Right atrium auricular region (tissue), 2 donors: ENCODE measurements around the gene MIOS. TPM values are rescaled to one million over a fixed set of nuclear protein-coding genes. Genes with fewer than 3 reads are reported as not detected.

Experiments
- DNase-seq: peaks from one replicate; pipeline ENCODE4 v3.0.0-alpha.2; 2019; ENCODE audit warnings: low spot score
- H3K27ac ChIP-seq, 2 donors: fragments of 200-600 bp; sonication (generic); 1 replicate in 1 of 2; 2 replicates in 1 of 2; pipeline ENCODE4 v1.5.1; 2016 to 2019
- H3K27me3 ChIP-seq, 2 donors: fragments of 200-600 bp; sonication (generic); one replicate each; pipeline versions ENCODE4 v1.5.1 to v1.6.0; 2017 to 2019
- H3K36me3 ChIP-seq: fragments of 200-600 bp; sonication (generic); one replicate; pipeline ENCODE4 v1.5.1; 2016
- H3K4me1 ChIP-seq, 2 donors: fragments of 200-600 bp; sonication (generic); one replicate each; pipeline versions ENCODE4 v1.5.1 to v1.6.0; 2017 to 2019
- H3K4me3 ChIP-seq, 2 donors: fragments of 200-600 bp; sonication (generic); 1 replicate in 1 of 2; 2 replicates in 1 of 2; pipeline ENCODE4 v1.5.1; 2017 to 2019; ENCODE audit warnings: mild to moderate bottlenecking in 1 of 2, moderate library complexity in 1 of 2
- H3K9me3 ChIP-seq, 2 donors: fragments of 200-600 bp; sonication (generic); one replicate each; pipeline ENCODE4 v1.5.1; 2019
- total RNA-seq, 2 donors: library from RNA; depleted of rRNA; stranded (reverse); fragments of >200 nt; gene quantifications; one replicate each; pipeline ENCODE4 v1.1.0, GENCODE V29; 2016
- TF ChIP-seq, protein P1 (sequence below), 2 donors: fragments of 200-600 bp; sonication (generic); IDR thresholded peaks; one replicate each; pipeline ENCODE4 v1.5.1; 2019; ENCODE audit warnings: antibody characterized with exemption in 2 of 2

The MIOS gene
- total RNA-seq, 2 donors from 2014 or later: 19.7 to 21.8 TPM

DNA sequence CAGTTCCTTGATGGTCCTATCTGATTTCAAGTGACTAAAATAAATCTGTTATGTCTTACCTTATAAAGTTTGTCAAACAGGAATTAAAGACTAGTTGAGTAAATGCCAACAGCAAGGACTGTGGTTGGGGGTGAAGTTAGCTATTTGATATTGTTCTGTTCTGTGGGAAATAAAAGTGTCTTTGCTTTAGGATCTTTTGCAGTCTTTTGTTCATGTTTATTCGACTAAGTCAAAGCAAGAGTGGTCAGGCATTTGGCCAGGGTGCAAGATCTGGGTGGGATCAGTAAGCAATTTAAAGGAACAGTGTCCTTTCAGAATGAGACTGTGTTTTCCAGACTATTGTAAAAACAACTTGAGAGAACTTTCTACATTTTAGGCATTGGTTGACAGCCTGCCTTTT lies 31.0 kb upstream of the MIOS start, which contains the start of gene COL28A1:
COL28A1 (minus strand) TSS at position 183 of the 400 bp plus-strand sequence. CDS start 2,998 bp downstream, outside the sequence.
- no peaks in the 10 kb centered on the region for H3K36me3 ChIP-seq
- H3K27me3 ChIP-seq: no peaks in the 10 kb centered on the region
- TF ChIP-seq, protein P1, sequence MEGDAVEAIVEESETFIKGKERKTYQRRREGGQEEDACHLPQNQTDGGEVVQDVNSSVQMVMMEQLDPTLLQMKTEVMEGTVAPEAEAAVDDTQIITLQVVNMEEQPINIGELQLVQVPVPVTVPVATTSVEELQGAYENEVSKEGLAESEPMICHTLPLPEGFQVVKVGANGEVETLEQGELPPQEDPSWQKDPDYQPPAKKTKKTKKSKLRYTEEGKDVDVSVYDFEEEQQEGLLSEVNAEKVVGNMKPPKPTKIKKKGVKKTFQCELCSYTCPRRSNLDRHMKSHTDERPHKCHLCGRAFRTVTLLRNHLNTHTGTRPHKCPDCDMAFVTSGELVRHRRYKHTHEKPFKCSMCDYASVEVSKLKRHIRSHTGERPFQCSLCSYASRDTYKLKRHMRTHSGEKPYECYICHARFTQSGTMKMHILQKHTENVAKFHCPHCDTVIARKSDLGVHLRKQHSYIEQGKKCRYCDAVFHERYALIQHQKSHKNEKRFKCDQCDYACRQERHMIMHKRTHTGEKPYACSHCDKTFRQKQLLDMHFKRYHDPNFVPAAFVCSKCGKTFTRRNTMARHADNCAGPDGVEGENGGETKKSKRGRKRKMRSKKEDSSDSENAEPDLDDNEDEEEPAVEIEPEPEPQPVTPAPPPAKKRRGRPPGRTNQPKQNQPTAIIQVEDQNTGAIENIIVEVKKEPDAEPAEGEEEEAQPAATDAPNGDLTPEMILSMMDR (IDR thresholded peaks at IDR 0.05): no peak
- H3K9me3 ChIP-seq: no peaks in the 10 kb centered on the region
- no peak within 1 kb of the TSS for H3K4me3 ChIP-seq
- no peaks in the 10 kb centered on the region for H3K4me1 ChIP-seq
- DNase-seq: no peak
- no peak within 1 kb of the TSS for H3K27ac ChIP-seq

DNA sequence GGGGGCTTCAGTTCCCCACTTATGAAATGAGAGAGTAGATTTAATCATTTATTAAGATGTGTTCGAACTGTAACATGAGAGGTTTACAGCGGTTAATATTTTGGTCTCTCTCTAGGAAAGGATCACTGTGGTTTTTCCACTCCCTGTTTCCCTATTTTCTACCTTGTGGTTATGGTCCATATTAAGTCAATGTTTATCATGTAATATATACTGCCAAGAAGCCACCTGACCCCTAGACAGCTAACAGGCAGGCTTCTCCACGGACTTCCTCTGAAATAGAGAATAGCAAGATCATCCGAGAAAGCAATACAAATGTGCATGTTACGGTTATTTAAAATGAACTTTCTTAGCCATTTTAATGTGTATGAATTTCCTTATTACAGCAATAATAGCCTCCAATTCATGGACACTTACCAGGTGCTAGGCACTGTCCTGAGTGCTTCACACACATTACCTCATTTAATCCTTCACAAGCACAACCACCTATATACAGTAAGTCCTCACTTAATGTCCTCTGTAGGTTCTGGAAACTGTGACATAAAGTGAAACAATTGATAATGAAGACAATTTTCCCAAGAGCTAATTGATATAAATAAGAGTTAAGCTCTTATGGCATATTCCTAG lies 30.2 kb upstream of the MIOS start:
- no peaks in the 10 kb centered on the region for H3K27me3 ChIP-seq
- H3K27ac ChIP-seq: no peak overlapping the region
- no peaks in the 10 kb centered on the region for H3K36me3 ChIP-seq
- no peak overlapping the region for H3K4me3 ChIP-seq
- no peaks in the 10 kb centered on the region for H3K4me1 ChIP-seq
- no peaks in the 10 kb centered on the region for H3K9me3 ChIP-seq
- TF ChIP-seq, protein P1 (IDR thresholded peaks at IDR 0.05): no peak
- DNase-seq: no peak

DNA sequence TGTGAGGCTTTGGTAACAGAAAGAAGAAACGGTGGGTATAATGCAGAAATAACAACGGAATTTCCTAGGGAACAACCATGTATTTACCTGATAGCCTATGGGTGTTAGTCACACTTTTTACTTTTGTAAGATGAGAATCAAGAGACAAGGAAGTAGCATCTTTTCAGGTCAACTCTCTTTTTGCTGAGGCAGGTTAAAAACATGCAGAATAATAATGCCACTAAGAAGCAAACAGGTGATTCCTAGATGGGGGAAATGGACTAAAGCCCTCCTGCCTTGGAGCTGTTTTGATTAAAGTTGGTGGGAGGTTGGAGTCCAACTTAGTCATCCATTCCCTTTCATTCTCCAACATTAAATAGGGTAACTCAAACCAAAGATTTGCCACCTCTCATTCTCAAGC lies 29.0 kb upstream of the MIOS start:
- no peak overlapping the region for H3K27ac ChIP-seq
- H3K4me3 ChIP-seq: no peak overlapping the region
- no peaks in the 10 kb centered on the region for H3K27me3 ChIP-seq
- H3K9me3 ChIP-seq: no peaks in the 10 kb centered on the region
- H3K36me3 ChIP-seq: no peaks in the 10 kb centered on the region
- DNase-seq: no peak
- TF ChIP-seq, protein P1 (IDR thresholded peaks at IDR 0.05): no peak
- H3K4me1 ChIP-seq: no peaks in the 10 kb centered on the region

DNA sequence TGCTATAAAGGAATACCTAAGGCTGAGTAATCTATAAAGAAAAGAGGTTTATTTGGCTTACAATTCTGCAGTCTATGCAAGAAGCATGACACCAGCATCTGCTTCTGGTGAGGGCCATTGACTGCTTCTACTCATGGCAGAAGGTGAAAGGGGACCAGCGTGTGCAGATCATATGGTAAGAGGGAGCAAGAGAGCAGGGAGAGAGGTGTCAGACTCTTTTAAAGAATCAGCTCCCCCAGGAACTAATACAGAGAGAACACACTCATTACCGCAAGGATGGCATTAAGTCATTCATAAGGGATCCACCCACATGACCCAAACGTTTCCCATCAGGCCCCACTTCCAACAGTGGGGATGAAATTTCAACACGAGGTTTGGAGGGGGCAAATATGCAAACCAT lies 27.5 kb upstream of the MIOS start:
- Histone ChIP-seq H3K36me3 (no peaks in the 10 kb centered on the region), H3K27me3 (no peaks in the 10 kb centered on the region), H3K4me3 (no peak overlapping the region), H3K9me3 (no peaks in the 10 kb centered on the region), H3K4me1 (no peaks in the 10 kb centered on the region), H3K27ac (no peak overlapping the region)
- TF ChIP-seq, protein P1 (IDR thresholded peaks at IDR 0.05): no peak
- no peak for DNase-seq

DNA sequence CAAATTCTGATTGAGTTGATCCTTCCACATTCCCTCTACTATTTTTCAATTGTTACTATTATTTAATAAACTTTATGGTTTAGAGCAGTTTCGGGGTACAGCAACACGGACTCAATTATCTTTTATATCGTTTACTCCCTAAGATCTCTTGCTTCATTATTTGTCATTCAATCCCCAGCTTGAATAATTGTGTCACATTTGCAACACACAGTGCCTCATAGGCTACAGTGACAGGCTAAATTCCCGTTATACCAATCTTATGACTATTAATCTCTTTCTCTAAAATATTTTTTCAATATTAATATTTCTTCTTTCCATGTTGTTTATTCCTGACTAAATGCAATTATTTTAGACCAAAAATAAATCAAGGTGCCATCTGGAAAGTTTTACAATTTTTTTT lies 27.0 kb upstream of the MIOS start:
- Histone ChIP-seq H3K36me3 (no peaks in the 10 kb centered on the region), H3K27ac (no peak overlapping the region), H3K27me3 (no peaks in the 10 kb centered on the region), H3K4me3 (no peak overlapping the region), H3K9me3 (no peaks in the 10 kb centered on the region), H3K4me1 (no peaks in the 10 kb centered on the region)
- TF ChIP-seq, protein P1 (IDR thresholded peaks at IDR 0.05): no peak
- DNase-seq: no peak
